ENCODE measurements around the gene OLIG1.

OLIG1 gene

GRCh38 chr21:33063907-33064622 lies 5.9 kb upstream of the OLIG1 start:
- DNase-seq (ENCODE audit: low read depth) = no peak

DNA sequence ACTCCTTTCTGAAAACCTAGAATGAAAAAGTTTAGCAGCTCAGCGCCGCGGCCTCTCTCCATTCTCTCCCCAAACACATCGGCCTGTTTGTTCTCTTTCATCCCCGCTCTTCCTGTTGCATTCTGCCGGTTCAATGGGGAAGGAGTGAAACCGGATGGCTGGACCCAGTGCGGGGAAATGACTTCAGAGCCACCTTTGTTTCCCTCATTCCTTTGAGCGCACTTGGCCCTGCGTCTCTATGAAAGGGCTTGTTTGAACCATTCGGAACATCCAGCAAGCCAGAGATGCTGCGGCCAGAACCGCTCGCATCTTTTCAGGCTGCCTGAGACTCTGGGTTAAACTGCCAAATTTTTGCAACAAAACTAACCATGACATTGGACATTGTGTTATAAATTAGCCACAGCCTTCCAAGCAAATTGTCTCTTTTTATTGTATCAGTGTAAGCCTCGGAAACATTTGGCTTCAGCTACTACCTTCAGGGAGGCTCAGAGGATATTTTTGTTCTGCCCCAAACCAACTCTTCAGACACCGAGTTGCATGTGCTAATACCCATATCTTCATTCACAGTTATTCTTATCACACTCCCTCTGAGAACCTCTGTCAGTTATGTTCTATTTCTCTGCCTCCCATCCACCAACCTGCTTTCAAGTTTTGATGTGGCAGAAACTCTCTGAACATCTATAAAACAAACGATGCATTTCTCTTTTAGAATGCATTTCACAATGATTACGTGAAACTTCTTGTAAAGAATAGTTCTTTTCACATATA lies 5.1 kb upstream of the OLIG1 start:
- no peak for DNase-seq (ENCODE audit: low read depth)

DNA sequence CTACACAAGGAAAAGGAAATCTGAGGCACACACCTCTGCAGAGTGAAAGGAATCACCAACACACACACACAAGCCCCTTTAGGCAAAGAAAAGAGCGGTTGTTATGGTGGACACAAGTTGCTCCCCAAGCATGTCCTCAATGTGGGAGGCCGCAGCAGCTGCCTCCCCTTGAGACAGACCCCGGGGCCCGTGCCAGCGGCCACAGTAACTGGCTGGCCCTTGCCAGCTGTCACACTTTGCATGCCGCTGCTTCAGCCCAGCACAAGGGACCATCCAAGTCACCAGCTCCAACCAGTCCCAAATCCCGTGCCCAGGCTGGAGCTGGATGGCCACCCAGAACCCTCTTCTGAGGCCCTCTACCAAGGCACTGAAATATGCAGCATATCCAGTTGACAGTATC lies 2.9 kb upstream of the OLIG1 start:
- DNase-seq (ENCODE audit: low read depth) = no peak

GRCh38 chr21:33067457-33067856 lies 2.5 kb upstream of the OLIG1 start:
- no peak for DNase-seq (ENCODE audit: low read depth)

DNA sequence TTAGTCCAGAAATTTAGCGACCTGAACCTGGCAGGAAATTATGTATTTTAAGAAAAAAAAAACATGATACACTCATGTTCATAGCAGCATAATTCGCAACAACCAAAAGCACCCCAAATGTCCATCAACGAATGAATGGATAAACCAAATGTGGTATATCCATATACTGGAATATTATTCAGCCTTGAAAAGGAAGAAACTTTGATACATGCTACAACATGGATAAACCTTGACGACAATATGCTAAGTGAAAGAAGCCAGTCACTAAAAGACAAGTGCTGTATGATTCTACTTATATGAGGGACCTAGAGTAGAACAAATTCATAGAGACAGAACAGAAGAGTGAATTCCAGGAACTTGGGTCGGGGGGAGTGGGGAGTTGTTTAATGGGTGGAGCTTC lies 698 bp upstream of the OLIG1 start:
- no peak for DNase-seq (ENCODE audit: low read depth)

GRCh38 chr21:33069645-33069993 lies 322 bp upstream of the OLIG1 start:
- DNase-seq (ENCODE audit: low read depth) = no peak

DNA sequence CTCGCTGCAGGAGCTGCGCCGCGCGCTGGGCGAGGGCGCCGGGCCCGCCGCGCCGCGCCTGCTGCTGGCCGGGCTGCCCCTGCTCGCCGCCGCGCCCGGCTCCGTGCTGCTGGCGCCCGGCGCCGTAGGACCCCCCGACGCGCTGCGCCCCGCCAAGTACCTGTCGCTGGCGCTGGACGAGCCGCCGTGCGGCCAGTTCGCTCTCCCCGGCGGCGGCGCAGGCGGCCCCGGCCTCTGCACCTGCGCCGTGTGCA lies 730 bp downstream of the OLIG1 start:
- DNase-seq (ENCODE audit: low read depth) = no peak

DNA sequence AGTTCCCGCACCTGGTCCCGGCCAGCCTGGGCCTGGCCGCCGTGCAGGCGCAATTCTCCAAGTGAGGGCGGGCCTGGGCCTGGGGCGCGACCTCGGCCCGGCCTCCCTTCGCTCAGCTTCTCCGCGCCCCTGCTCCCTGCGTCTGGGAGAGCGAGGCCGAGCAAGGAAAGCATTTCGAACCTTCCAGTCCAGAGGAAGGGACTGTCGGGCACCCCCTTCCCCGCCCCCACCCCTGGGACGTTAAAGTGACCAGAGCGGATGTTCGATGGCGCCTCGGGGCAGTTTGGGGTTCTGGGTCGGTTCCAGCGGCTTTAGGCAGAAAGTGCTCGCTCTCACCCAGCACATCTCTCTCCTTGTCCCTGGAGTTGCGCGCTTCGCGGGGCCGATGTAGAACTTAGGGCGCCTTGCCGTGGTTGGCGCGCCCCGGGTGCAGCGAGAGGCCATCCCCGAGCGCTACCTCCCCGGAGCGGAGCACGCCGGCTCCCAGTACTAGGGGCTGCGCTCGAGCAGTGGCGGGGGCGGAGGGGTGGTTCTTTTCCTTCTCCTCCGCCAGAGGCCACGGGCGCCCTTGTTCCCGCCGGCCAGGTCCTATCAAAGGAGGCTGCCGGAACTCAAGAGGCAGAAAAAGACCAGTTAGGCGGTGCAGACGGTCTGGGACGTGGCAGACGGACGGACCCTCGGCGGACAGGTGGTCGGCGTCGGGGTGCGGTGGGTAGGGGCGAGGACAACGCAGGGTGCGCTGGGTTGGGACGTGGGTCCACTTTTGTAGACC lies 1.2 kb downstream of the OLIG1 start:
- DNase-seq (ENCODE audit: low read depth) = no peak

DNA sequence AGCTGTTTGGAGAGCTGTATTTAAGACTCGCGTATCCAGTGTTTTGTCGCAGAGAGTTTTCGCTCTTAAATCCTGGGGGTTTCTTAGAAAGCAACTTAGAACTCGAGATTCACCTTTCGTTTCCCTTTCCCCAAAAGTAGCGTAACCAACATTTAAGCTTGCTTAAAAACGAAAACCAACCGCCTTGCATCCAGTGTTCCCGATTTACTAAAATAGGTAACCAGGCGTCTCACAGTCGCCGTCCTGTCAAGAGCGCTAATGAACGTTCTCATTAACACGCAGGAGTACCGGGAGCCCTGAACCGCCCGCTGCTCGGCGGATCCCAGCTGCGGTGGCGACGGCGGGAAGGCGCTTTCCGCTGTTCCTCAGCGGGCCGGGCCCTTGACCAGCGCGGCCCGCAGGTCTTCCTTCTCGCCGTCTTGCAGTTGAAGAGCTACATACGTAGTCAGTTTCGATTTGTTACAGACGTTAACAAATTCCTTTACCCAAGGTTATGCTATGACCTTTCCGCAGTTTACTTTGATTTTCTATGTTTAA lies 1.9 kb downstream of the OLIG1 start:
- DNase-seq (ENCODE audit: low read depth) = no peak

DNA sequence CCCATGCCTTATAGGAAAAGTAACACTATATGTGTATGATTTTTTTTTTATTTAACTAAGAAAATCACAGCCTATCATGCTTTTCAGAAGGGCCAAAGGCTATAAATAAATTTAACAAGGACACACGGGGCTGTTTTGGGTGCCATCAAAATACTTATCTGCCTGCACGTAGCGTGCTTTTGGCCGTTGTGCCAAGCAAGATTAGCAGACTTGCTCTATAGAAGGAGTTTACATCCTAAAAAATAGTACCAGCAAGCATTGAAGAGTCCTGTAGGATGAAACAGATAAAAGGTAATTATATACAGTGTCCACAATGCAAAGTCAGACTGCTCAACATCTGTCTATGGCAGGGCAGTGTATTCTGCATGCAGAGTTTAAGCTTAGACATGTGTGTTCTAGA lies 3.7 kb downstream of the OLIG1 start:
- DNase-seq (ENCODE audit: low read depth) = no peak

GRCh38 chr21:33075128-33075527 lies 5.2 kb downstream of the OLIG1 start:
- no peak for DNase-seq (ENCODE audit: low read depth)

GRCh38 chr21:33075596-33076195 lies 5.8 kb downstream of the OLIG1 start:
- no peak for DNase-seq (ENCODE audit: low read depth)

DNA sequence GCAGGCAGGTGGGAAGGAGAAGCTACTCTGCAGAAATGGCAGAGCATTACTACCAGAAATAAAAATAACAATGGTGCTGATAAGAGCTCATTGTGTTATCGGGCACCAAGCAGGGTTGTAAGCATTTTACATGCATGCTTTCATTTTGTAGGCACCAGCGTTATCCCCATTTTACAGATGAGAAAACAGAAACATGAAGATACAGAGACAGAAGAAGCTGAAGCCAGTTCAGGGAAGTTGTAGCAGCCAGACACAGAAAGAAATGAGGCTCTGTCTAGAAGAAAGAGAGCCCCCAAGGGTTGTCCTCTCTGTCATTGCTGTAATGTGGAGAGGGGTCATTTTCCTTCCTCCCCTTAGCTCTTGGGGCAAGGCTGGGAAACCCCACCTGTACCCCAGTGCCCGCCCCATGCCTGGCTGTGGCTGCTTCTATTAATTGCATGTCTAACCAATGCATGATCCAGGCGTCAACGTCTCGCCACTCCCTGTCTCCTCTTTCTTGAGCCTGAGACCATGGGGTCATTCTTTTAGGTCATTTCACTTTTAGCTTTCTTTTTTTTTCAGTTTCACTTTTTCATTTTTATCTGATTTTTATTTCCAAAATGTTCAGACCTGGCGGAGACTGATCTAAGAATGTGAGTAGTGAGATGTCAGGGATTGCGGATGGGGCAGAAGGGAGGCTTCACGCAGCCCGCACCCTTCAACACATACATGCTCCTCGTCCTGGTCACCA lies 6.8 kb downstream of the OLIG1 start:
- no peak for DNase-seq (ENCODE audit: low read depth)

DNA sequence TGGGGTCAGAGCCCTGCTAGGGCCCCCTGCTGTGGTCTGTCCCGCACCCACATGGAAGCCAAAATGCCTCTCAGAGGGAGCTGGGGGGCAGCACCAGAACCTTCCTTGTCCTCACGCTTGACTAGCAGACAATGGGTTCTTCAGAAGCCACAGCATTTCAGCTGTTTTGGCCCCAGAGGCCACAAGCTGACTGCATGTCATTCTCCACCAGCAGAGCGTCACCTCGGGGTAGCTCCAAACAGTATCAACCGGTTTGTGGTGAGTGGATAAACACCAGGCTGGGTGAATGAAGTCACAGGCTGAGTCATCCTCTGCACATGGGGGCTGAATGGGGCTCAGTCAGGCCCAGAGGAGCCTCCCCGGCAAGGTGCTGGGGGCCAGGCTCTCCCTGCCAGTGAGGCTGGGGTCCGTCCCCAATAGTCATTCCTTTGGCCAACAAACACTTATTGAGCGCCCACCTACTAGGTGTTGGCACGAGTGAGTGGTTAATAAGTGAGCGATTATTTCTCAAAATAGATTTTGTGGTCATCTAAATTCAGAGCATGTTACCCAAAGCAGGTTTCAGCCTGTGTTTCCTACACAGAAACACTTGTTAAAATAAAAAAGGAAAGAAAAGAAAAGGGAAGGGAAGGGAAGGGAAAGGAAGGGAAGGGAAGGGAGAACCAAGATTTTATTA lies 9.1 kb downstream of the OLIG1 start:
- DNase-seq (ENCODE audit: low read depth) = no peak

- no peak for DNase-seq (ENCODE audit: low read depth)
These were observed 10.4 kb downstream of the OLIG1 start for GRCh38 chr21:33080376-33080775.

GRCh38 chr21:33080776-33081175 lies 10.8 kb downstream of the OLIG1 start:
- no peak for DNase-seq (ENCODE audit: low read depth)

DNA sequence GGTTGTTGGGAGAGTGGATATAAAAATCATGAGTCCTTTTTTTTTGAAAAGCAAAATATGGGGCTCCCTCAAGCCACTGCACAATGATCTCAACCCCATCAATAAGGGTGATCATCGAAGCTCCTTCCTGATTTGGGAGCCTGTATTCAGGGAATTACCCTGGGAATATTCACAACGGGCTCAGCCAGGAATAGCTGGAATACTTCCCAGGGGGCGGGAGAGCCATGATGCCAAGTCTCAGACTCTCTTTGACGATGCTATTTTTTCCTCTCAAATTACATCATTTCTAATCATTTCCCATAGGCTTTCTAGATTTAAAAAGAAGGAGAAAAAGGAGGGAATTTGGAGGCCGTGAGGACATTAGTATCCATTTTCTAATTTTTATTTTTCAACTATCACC lies 18.4 kb downstream of the OLIG1 start:
- no peak for DNase-seq (ENCODE audit: low read depth)

- no peak for DNase-seq (ENCODE audit: low read depth)
These were observed 19.6 kb downstream of the OLIG1 start for GRCh38 chr21:33089395-33090119.

DNA sequence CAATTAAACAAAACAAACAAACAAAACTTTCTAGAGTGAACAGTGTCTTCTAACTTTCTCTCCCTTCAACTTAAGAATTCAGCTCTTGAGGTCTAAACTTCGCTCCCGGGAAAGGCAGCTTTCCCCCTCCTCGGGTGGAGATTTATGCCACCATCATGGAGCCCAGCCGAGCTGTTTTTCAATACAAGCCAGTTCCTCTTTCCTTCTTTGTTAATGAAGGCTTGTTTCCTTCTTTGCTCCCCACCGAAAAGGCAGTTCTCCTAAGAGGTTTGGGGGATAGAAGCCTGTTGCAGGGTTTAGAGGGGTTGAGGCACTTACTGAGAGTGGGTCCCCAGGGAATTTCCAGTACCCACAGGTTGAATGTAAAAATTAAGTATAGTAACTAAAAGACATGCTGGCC lies 26.5 kb downstream of the OLIG1 start:
- DNase-seq (ENCODE audit: low read depth) = no peak

DNA sequence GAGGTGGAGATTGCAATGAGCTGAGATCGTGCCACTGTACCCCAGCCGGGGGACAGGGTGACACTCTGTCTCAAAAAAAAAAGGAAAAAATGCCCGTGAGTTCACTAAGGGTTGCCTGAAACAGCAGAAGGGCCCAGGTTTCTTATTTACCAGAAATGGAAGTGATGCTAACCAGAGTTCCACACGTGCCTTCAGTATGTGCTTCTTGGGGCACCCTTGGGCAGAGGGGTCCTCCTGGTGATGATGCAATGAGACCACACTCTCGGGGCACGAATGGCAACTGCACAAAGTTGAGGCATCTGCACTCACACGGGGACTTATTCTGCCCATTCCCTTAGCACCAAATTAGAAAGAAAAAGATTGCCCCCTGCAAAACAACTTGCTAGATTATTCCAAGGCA lies 29.2 kb downstream of the OLIG1 start:
- no peak for DNase-seq (ENCODE audit: low read depth)
